Activated T-cell treated with anti-CD3 and anti-CD28 coated beads, Interleukin-2, amount 50 U/mL, for 48 hours (primary cell): ENCODE results near the gene SLC44A5.
"Not testable (repeated sequence)": the region's sequence is repeated elsewhere in the genome, so short reads cannot be mapped to it uniquely, and the experiment has no call there.

ENCODE experiments used
- DNase-seq, 2 experiments: peaks; one replicate each; pipeline ENCODE4 v3.0.0-alpha.2; 2020

The SLC44A5 gene

DNA sequence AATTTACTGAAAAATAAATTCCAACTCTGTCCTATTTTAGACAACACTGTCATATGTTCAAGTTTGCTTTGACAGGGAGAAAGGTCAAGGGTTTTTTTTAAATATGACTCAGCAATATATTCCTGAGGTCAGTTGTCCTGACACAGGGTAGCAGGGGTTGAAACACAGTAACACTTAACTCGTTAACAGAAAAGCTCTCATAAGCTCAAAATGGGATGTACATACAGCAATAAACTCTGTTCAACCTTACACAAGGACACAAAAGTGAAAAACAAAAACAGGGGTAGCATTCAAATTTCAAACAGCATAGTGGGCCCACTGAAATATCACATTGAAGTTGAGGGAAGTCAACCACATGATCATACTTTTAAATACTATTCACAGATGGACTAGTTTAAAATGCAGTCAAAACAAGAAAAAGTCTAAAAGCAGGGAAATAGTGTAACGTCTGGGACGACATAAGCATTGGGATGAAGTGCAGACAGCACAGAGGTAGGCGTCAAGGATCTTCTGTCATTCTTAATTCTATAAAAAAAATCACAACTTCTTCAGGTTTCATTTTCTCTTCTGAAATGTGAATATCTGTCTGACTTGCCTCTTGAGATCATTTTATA, 89.9 kb downstream of the SLC44A5 start:
- DNase-seq, result no peak

- DNase-seq, result no peak
Measured at GRCh38 chr1:75519651-75520427, 91.1 kb downstream of the SLC44A5 start.

- DNase-seq, result no peak
Measured at GRCh38 chr1:75518686-75519085, 92.2 kb downstream of the SLC44A5 start.

DNA sequence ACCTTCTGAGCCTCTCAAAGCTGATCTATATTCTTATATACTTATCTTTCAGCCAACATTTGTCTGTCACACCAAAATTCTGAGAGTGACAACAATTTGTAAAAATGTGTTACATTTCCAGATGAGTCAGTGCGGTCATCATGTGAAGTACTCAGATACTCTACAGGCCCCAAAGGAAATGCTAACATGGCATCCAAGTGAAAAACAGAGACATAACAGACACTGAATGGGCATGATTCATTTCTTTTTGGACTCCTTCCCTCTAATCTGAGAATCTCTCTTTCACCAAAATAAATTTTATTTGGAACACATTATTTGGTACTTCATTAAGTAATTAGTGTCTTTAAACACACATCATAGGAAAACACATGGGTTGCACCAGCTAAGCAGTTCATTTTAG, 96.6 kb downstream of the SLC44A5 start:
- DNase-seq, result no peak

DNA sequence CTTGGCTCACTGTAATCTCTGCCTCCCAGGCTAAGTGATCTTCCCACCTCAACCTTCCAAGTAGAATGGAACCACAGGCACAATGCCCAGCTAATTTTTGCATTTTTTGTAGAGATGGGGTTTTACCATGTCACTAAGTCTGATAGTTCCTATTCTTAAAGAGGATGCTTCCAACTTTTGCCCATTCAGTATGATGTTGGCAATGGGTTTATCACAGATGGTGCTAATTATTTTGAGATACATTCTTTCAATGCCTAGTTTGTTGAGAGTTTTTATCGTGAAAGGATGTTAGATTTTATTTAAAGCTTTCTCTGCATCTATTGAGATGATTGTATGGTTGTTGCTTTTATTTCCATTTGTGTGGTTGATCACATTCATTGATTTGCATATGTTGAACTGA, 103.9 kb downstream of the SLC44A5 start:
- DNase-seq, result no peak

DNA sequence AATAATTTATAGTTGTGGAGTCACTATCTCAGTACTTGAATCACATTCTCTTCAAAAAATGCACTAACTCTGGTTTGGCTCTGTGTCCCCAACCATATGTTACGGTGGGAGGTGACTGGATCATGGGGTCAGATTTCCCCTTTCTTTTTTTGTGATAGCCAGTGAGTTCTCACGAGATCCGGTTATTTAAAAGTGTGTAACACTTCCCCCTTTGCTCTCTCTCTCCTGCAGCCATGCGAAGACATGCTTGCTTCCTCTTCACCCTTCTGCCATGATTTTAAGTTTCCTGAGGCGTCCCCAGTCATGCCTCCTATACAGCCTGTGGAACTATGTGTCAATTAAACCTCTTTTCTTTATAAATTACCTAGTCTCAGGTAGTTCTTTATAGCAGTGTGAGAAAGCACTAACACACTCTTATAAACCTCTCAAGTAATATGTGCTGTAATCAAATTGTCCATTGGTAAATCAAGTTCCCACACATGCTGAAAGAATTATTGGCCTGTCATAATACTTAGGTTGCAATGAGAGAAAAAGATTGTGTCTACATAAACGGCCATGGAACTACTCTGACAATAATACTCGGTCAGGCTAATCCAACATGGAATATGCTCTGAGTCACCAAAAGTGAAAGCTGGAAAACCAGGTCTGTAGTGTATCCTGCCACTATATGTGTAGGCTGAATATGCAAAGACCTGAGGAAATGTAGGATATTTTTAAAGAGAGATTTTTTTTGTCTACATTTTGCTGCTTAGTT, 107.5 kb downstream of the SLC44A5 start:
- no peak for DNase-seq

DNA sequence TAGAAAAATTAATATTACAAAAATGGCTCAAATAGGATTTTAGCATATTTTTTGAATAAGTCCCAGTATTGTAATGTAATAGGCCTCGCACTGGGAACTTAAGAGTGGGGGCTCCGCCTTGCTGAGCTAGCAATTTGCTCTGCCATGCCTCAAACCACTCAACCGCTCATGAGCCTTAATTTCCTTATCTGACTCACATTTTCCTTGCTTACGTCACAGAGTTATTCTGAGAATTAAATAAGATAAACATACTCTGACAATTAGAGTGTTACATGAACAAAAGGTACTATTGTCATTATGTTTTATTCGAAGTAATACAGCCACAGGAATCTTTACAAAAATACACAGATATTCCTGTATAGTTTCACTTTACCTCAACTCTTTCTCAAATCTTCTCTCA, 108.1 kb downstream of the SLC44A5 start:
- DNase-seq, result no peak

DNA sequence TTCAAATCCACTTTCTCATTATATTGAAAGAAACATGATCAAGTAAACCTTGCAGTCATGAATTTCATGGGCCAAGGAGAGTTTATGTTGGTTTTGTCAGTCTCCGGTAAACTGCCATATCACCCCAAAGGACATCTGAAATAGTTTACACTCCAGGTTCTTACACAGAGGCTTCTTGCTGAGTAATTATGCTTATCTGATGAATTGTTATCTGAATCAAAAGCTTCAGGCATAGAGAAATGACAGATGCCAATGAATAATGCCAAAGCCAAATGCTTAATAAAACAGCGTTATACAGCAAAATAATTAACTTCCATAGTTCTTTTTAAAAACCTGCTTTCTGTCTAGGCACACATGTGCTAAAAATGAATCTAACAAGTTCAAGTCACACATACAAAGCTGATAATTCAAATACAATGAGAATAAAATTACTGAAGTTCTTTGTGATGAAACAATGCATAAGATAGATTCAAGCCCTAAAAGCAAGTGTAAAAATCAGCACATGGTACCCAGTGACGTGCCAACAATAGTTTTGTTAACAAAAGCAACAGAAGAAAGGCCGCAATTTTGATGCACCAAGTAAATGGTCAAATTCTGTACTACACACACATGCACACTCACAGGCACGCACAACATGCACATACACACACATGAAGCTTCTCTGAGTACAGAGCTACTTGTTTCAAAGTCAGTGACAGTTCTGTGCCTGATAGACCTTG, 109.2 kb downstream of the SLC44A5 start:
- DNase-seq, result no peak

- no peak for DNase-seq
Measured at GRCh38 chr1:75492011-75492410, 118.9 kb downstream of the SLC44A5 start.

DNA sequence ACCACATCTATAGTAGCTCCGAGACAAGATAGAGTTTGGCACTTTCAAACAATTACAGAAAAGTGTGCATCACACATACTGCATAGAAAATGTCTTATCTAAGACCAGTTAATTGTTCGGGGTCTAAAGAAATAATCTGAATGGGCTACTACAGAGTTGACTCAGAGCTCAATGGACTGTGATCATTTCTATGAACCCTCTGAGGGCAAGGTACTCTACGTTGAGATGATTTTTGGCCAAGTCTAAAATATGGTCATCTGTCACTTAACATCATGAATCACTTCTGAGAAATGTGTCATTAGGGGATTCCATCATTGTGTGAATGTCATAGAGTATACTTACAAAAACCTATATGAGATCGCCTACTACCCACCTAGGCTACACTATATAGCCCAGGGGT, 123.5 kb downstream of the SLC44A5 start:
- DNase-seq, result no peak

DNA sequence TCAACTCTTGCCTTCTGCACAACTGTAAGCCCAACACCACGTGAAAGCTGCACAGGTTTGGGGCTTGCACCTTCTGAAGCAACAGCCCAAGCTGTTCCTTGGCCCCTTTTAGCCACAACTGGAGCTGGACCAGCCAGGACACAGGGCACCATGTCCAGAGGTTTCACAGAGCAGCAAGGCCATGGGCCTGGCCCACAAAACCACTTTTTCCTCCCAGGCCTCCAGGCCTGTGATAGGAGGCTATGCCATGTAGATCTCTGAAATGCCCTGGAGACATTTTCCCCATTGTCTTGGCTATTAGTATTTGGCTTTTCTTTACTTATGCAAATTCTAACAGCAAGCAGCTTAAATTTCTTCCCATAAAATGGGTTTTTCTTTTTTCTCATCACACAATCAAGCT, 126.1 kb downstream of the SLC44A5 start:
- no peak for DNase-seq

DNA sequence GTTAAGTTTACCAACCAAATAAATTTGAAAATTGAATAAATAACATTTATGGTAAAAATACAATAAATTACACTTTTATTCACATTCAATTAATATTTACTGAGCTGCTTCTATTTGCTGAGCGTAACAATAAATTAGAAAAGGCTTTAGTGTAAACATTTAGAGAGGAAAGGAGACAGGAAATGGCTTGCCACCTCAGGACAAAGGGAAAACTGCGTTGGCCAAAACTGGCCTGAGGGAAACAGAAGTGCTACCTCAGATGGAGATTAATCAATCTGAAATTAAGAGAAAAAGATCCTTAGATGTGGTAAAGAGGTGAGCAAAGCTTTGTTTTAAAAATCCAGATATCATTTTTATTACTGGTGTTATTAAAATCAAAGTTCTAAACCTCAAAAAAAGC, 128.0 kb downstream of the SLC44A5 start:
- DNase-seq, result no peak

DNA sequence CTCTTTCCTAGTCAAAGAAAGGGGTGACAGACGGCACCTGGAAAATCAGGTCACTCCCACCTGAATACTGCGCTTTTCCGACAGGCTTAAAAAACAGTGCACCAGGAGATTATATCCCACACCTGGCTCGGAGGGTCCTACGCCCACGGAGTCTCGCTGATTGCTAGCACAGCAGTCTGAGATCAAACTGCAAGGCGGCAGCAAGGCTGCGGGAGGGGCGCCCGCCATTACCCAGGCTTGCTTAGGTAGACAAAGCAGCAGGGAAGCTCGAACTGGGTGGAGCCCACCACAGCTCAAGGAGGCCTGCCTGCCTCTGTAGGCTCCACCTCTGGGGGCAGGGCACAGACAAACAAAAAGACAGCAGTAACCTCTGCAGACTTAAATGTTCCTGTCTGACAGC, 134.4 kb downstream of the SLC44A5 start:
- not testable (repeated sequence) for DNase-seq

DNA sequence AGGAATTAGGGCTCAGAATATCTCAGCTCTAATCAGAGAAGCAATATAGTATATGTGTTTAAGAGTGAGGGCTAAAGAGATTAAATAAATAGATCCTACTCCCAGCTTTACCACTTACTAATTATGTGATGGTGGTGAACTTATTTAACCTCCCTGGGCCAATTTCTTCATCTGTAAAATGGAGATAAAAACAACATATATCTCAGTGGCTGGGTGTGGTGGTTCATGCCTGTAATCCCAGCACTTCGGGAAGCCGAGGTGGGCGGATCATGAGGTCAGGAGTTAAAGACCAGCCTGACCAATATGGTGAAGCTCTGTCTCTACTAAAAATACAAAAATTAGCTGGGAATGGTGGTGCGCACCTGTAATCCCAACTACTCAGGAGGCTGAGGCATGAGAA, 135.2 kb downstream of the SLC44A5 start:
- no peak for DNase-seq

- no peak for DNase-seq
Measured at GRCh38 chr1:75472971-75473603, 137.8 kb downstream of the SLC44A5 start.

- no peak for DNase-seq
Measured at GRCh38 chr1:75472089-75472970, 138.6 kb downstream of the SLC44A5 start.

DNA sequence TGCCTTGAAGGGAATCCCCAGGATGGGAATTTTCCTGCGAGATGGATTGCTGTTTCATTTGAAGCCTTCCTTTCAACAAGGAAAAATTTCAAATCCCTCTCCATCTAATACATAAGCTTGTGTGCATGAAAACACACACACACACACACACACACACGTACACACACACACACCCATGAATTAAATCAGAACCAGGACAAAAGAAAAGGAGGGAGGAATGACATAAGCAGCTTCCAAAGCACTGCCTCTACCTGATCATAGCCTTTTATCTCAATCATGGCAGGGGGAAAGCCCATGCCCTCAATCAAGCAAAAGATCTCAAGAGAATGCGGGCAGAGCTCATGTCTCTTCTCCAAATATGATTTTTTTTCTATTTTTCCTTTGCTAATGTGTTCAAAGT, 139.7 kb downstream of the SLC44A5 start:
- no peak for DNase-seq

GRCh38 chr1:75470448-75470847, 140.5 kb downstream of the SLC44A5 start:
- no peak for DNase-seq

- no peak for DNase-seq
Measured at GRCh38 chr1:75469586-75470173, 141.2 kb downstream of the SLC44A5 start.

DNA sequence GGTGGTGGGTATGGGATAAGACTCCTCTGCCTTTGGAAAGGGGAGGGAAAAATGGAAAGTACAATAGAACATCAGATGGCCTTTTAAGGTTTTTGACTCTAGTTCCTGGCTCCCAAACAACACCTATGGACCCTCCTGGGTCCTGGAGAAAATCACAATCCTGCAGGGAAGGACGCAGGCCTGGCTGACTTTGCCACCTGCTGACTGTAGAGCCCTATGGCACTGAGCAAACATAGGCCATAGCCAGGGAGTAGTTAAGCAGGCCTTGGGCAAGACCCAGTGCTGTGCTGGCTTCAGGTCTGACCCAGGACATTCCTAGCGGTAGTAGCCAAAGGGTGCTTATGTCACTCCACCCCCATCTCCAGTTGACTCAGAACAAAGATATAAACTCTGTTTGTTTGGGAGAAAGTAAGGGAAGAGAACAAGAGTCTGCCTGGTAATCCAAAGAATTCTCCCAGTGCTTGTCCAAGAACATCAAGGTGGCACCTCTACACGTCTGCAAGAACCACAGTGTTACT, 149.0 kb downstream of the SLC44A5 start:
- no peak for DNase-seq

GRCh38 chr1:75449998-75450397, 160.9 kb downstream of the SLC44A5 start:
- no peak for DNase-seq
